Measurements from ENCODE around the gene SIGLEC14. TPM values are rescaled to one million over a fixed set of nuclear protein-coding genes. Genes with fewer than 3 reads are reported as not detected.
"Not testable (repeated sequence)": the region's sequence is repeated elsewhere in the genome, so short reads cannot be mapped to it uniquely, and the experiment has no call there.

SIGLEC14 gene, protein sequence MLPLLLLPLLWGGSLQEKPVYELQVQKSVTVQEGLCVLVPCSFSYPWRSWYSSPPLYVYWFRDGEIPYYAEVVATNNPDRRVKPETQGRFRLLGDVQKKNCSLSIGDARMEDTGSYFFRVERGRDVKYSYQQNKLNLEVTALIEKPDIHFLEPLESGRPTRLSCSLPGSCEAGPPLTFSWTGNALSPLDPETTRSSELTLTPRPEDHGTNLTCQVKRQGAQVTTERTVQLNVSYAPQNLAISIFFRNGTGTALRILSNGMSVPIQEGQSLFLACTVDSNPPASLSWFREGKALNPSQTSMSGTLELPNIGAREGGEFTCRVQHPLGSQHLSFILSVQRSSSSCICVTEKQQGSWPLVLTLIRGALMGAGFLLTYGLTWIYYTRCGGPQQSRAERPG
- not detected in 2 replicates for total RNA-seq (ENCODE audit: low replicate concordance)

GRCh38 chr19:51646730-51647129 lies at the start of gene SIGLEC14:
SIGLEC14 (minus strand) TSS chr19:51646825; CDS start chr19:51646759, 66 bp downstream.
- H3K36me3 ChIP-seq; H3K36me3 Mint-ChIP-seq; H3K4me1 ChIP-seq; H3K4me3 ChIP-seq; H3K9me3 ChIP-seq (ENCODE audit: low read depth); H3K4me2 ChIP-seq; H2AFZ ChIP-seq (replicated peaks); H3K27me3 ChIP-seq; H3F3A ChIP-seq (ENCODE audit: low read depth); H3K4me3 Mint-ChIP-seq; H3K9ac ChIP-seq; DNase-seq (ENCODE audit: low spot score); H3K4me1 Mint-ChIP-seq; H3K27ac ChIP-seq; H4K20me1 ChIP-seq (ENCODE audit: low read depth); H3K79me2 ChIP-seq (ENCODE audit: low read depth); H3K27ac Mint-ChIP-seq; H3K9me3 Mint-ChIP-seq: not testable (repeated sequence)
- H3K27me3 Mint-ChIP-seq (ENCODE audit: insufficient read depth, low read depth), result peaks cover 14% of the 10 kb centered on the region

GRCh38 chr19:51695702-51696315 lies 49.2 kb upstream of the SIGLEC14 start:
- Histone ChIP-seq H3K4me1 (peaks cover 10% of the 10 kb centered on the region), H3K27ac (no peak overlapping the region), H4K20me1 (ENCODE audit: low read depth) (peaks cover 16% of the 10 kb centered on the region), H3K27me3 (no peaks in the 10 kb centered on the region), H2AFZ (replicated peaks) (no peak overlapping the region), H3K9ac (no peak overlapping the region), H3K79me2 (ENCODE audit: low read depth) (no peaks in the 10 kb centered on the region), H3K4me3 (no peak overlapping the region), H3K36me3 (no peaks in the 10 kb centered on the region), H3F3A (ENCODE audit: low read depth) (no peaks in the 10 kb centered on the region), H3K4me2 (no peak overlapping the region), H3K9me3 (ENCODE audit: low read depth) (no peaks in the 10 kb centered on the region)
- no peaks in the 10 kb centered on the region for H3K9me3 Mint-ChIP-seq
- no peak for DNase-seq (ENCODE audit: low spot score)
- TF ChIP-seq EZH2phosphoT487 (IDR thresholded peaks at IDR 0.05), result no peak
- TF ChIP-seq EZH2 (IDR thresholded peaks at IDR 0.05), result no peak
- TF ChIP-seq CTCF (IDR thresholded peaks at IDR 0.05), result no peak
- H3K4me3 Mint-ChIP-seq, result no peak overlapping the region
- H3K27ac Mint-ChIP-seq, result no peak overlapping the region
- peaks cover 26% of the 10 kb centered on the region for H3K4me1 Mint-ChIP-seq
- peaks cover 11% of the 10 kb centered on the region for H3K27me3 Mint-ChIP-seq (ENCODE audit: insufficient read depth, low read depth)
- H3K36me3 Mint-ChIP-seq, result peaks cover 46% of the 10 kb centered on the region

GRCh38 chr19:51695088-51695487 lies 48.5 kb upstream of the SIGLEC14 start:
- no peak for DNase-seq (ENCODE audit: low spot score)
- Mint-ChIP-seq H3K27ac (no peak overlapping the region), H3K4me1 (peaks cover 26% of the 10 kb centered on the region), H3K9me3 (no peaks in the 10 kb centered on the region), H3K36me3 (peaks cover 41% of the 10 kb centered on the region), H3K27me3 (ENCODE audit: insufficient read depth, low read depth) (peaks cover 11% of the 10 kb centered on the region), H3K4me3 (peak overlapping the region; percentile 48)
- Histone ChIP-seq H4K20me1 (ENCODE audit: low read depth) (peaks cover 20% of the 10 kb centered on the region), H3K9me3 (ENCODE audit: low read depth) (no peaks in the 10 kb centered on the region), H2AFZ (replicated peaks) (no peak overlapping the region), H3F3A (ENCODE audit: low read depth) (peaks cover 6% of the 10 kb centered on the region), H3K4me2 (no peak overlapping the region), H3K27ac (no peak overlapping the region), H3K4me1 (peaks cover 10% of the 10 kb centered on the region), H3K27me3 (no peaks in the 10 kb centered on the region), H3K9ac (no peak overlapping the region), H3K79me2 (ENCODE audit: low read depth) (no peaks in the 10 kb centered on the region), H3K4me3 (no peak overlapping the region), H3K36me3 (no peaks in the 10 kb centered on the region)
- no peak for TF ChIP-seq EZH2 (IDR thresholded peaks at IDR 0.05)
- no peak for TF ChIP-seq CTCF (IDR thresholded peaks at IDR 0.05)
- TF ChIP-seq EZH2phosphoT487 (IDR thresholded peaks at IDR 0.05), result no peak
